T-helper 1 cell (primary cell): ENCODE data around the gene SEMA5A.

Experiments used
- DNase-seq, 5 donors: peaks; one replicate each; pipeline ENCODE4 v3.0.0-alpha.2; 2012 to 2020

SEMA5A gene

DNA sequence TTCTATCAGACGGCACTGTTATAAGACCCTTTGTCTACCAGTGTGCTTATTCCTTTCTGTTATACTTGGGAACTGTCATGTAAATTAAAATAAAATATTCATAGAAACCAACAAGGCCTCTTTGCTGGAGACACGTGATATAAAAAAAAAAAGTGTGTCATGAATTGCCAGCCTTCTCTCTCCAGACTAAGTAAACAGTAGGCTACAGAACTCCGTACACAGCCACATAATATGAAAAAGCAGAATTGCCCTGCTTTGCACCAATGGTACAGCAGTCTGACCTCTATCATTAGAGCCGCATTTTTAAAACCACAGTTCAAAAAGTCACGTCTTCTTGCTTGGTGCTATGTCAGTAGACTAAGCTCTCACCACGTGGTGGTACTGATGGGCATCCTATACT lies 231.3 kb downstream of the SEMA5A start:
- DNase-seq = no peak

DNA sequence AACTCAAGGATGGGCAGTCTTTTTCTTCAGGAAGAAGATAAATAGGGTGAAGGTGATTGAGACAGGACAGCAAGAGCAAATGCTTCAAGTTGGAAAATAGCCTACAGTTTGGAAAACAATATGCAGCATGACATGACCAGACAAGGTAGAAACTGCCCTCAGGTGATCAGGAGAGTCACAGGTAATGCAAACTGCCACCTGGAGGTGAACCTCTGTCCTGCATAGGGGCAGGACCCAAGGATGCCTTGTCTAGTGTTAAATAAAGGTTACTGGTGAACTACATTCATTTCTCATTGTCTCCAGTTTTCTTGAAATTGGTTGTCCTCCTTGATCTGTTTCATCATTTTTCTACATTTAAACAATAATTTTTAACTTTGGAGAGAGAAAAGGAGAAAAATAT lies 232.1 kb downstream of the SEMA5A start:
- no peak for DNase-seq

GRCh38 chr5:9307150-9307549 lies 238.7 kb downstream of the SEMA5A start:
- DNase-seq = no peak

DNA sequence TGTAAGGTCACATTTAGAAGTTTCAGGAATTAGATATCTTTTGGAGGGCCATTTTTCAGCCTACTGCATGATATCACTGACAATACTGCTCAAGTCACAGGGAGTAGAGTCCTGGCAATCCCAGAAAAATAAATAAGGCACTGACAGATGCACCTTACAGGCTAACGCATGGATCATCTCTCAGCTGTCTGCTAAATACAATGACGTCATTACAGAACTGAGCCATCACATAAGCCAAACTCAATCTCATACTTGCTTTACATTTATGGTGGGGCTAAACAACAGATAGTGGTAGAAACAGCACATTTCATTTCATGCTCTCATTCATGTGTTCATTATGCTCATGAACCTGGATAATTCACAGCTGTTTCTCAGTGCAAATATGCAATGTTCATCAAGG lies 243.7 kb downstream of the SEMA5A start:
- DNase-seq = no peak

GRCh38 chr5:9301200-9301599 lies 244.7 kb downstream of the SEMA5A start:
- no peak for DNase-seq

DNA sequence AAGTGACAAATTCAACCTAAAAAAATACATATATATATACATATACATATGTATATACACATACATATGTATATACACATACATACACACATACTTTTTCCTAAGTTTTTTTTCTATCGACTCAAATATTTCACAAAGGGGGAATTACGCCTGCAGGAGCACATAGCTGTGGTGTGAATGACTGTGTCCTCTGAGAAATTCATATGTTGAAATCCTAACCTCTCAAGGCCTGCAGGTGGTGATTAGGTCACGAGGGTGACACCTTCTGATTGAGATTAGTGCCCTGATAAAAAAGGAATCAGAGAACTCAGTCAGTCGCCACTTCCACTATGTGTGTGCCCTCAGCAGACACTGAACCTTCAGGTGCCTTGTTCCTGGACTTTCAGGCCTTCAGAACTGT lies 248.7 kb downstream of the SEMA5A start:
- no peak for DNase-seq

DNA sequence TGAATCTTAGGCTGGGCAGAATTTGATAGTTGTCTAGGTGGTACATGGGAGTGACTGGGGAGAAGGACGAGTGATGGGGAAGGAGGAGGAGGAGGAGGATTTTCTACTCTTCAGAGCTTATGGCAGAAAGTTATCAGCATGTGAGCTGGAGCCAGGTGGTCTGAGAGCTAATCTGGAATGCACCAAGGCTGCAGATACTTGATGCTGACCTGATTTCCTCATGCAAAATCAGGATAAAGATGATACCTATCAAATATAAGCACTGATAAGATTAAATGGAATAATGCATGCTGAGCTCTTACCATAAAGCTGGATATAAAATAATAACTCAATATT lies 250.4 kb downstream of the SEMA5A start:
- DNase-seq = no peak

DNA sequence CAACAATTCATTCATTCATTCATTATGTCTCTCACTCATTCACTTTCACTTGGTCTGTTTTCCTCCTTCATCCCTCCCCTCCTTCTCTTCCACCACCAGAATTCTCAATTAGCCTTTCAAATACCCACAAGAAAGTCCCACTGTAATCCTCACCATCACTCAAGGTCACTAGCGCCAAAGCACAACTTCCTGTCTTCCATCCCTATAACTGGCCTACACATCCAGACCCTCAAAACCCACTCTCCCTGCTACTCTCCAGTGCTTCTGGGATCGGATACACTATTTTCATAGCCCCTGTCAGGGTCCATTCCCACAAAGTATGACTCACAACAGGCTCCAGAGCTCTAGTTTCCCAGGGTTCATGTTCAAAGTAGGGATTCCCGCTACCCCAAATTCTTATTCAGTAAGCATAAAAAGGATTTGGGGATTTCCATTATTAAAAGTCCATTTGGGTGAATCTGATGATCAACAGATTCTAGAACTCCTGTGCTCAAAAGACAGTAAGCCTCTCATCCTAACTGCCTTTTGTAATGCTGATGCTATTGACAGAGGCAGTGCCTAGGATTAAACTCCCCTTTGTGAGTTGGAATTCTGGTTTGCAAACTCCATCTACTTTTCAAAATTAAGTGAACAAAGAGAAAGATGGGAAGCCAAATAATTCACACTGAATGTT lies 250.9 kb downstream of the SEMA5A start:
- no peak for DNase-seq

- no peak for DNase-seq
These were observed 257.6 kb downstream of the SEMA5A start for GRCh38 chr5:9288234-9288633.

GRCh38 chr5:9284781-9285307 lies 261.0 kb downstream of the SEMA5A start:
- no peak for DNase-seq

- no peak for DNase-seq
These were observed 261.6 kb downstream of the SEMA5A start for GRCh38 chr5:9284272-9284671.

GRCh38 chr5:9283473-9283872 lies 262.4 kb downstream of the SEMA5A start:
- DNase-seq = no peak

- DNase-seq = no peak
These were observed 262.9 kb downstream of the SEMA5A start for GRCh38 chr5:9283021-9283420.

- DNase-seq = no peak
These were observed 263.7 kb downstream of the SEMA5A start for GRCh38 chr5:9282211-9282610.

- no peak for DNase-seq
These were observed 266.1 kb downstream of the SEMA5A start for GRCh38 chr5:9279774-9280173.

DNA sequence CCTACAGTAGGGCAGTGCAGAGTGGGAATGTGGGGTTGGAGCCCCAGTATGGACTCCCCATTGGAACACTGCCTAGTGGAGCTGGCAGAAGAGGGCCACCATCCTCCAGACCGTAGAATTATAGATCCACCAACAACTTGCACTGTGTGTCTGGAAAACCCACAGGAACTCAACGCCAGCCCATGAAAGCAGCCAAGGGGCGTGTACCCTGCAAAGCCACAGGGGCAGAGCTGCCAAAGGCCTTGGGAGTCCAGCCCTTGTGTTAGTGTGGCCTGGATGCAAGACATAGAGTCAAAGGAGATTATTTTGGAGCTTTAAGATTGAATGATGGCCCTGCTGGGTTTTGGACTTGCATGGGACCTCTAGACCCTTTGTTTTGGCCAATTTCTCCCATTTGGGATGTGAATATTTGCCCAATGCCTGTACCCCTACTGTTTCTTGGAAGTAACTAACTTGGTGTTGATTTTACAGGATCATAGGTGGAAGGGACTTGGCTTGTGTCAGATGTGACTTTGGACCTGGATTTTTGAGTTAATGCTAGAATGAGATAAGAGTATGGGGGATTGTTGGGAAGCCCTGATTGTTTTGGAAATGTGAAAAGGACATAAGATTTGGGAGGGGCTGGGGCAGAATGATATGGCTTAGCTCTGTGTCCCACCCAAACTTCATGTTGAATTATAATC lies 266.8 kb downstream of the SEMA5A start:
- no peak for DNase-seq

GRCh38 chr5:9269014-9269413 lies 276.9 kb downstream of the SEMA5A start:
- no peak for DNase-seq

- no peak for DNase-seq
These were observed 277.6 kb downstream of the SEMA5A start for GRCh38 chr5:9268226-9268625.

DNA sequence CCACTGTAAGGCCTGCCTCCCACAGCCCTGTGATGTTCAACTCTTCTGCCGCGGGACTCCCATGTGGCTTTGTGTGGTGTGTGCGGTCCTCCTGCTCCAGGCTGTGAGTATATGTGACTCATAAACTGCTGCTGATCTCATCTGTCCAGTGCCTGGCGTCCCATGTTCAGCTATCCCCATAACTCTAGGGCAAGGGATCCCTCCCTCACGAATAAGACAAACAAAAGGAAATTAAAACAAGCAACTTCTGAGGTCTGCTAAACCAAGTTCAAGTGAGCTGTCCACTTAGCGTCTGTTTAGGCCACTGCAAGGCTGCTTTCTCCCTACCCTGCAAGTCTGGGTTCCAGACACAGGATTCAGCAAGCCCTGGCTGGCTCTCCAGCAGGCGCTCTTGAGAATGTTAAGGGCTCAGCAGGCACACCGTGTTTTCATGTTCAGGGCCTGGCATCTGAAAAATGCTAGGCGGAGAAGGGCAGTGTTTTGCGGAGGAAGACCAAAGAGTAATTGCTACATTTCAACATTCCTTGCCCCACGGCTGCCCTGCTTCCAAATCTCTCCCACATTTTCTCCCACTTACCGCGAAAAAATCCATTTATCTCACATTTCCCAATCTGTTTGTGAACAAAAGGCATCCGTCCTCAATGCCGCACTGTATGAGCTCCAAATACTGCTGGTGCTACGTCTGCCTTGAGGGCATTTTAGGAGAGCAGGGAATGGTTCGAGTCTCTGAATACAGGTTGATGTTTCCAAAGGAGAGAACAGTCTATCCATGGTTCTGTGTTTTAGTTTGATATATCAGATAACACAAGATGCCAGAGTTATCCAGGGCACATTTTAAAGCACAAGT lies 280.2 kb downstream of the SEMA5A start:
- no peak for DNase-seq

DNA sequence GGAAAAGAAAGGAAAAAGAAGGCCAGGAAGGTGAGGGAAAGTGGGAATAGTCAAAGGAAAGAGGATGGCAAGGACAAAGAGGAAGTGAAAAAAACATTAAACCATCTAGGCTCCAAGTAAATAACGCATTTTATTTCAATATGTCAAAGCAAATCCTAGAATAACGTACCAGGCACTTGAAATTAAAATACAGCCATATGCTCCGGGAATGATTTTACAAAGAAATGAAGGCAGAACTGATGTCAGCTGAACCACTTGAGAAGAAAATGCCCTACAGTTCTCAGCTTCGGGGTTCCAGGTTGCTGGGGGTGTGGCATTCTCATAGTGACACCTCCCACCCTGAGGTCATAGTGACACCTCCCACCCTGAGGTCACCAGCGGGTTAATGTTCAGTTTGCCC lies 281.6 kb downstream of the SEMA5A start:
- DNase-seq = no peak

DNA sequence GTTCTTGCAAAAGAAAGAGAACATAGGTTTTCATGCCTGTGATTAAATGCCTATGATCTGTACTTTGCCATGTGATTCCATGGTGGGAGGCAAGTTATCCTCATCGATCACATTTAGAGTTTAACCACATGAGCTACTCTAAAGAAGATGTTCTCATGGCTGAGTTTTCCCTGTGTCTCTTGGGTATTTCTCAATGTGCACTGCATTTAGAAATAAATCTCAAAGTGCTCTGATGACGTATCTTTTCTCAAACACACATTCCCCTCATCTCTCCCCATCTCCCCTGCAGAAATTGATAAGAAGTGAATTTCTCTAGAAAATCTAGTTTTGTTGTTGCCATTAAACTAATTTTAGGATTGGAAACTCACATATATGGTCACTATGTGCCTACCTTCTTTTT lies 282.2 kb downstream of the SEMA5A start:
- DNase-seq = no peak

GRCh38 chr5:9251379-9251980 lies 294.4 kb downstream of the SEMA5A start:
- DNase-seq = no peak

- no peak for DNase-seq
These were observed 296.6 kb downstream of the SEMA5A start for GRCh38 chr5:9249231-9249630.
